ENCODE results near the gene NXT1.
"Not testable (repeated sequence)": the region's sequence is repeated elsewhere in the genome, so short reads cannot be mapped to it uniquely, and the experiment has no call there.

The NXT1 gene

GRCh38 chr20:23350196-23350903, at the start of gene NXT1:
TSS of gene NXT1 (plus strand) at chr20:23350791. CDS start at chr20:23354042, 3,251 bp downstream.
- DNase-seq = peak; percentile 94 to 99

GRCh38 chr20:23301436-23302050, 49.0 kb upstream of the NXT1 start:
- no peak for DNase-seq

- DNase-seq = no peak
These were observed 48.2 kb upstream of the NXT1 start for GRCh38 chr20:23302386-23302785.

- no peak for DNase-seq
These were observed 47.8 kb upstream of the NXT1 start for GRCh38 chr20:23302801-23303200.

GRCh38 chr20:23303325-23304102, 47.1 kb upstream of the NXT1 start:
- no peak for DNase-seq

GRCh38 chr20:23304616-23305015, 46.0 kb upstream of the NXT1 start:
- no peak for DNase-seq

GRCh38 chr20:23305098-23305497, 45.5 kb upstream of the NXT1 start:
- no peak for DNase-seq

GRCh38 chr20:23307393-23307792, 43.2 kb upstream of the NXT1 start:
- not testable (repeated sequence) for DNase-seq

- DNase-seq = no peak
These were observed 42.6 kb upstream of the NXT1 start for GRCh38 chr20:23308024-23308423.

- no peak for DNase-seq
These were observed 41.7 kb upstream of the NXT1 start for GRCh38 chr20:23308908-23309307.

- DNase-seq = no peak
These were observed 40.8 kb upstream of the NXT1 start for GRCh38 chr20:23309781-23310180.

GRCh38 chr20:23311947-23312506, 38.6 kb upstream of the NXT1 start:
- DNase-seq = no peak

GRCh38 chr20:23313271-23313670, 37.3 kb upstream of the NXT1 start:
- no peak for DNase-seq

GRCh38 chr20:23314699-23315098, 35.9 kb upstream of the NXT1 start:
- no peak for DNase-seq

GRCh38 chr20:23315099-23315498, 35.5 kb upstream of the NXT1 start:
- DNase-seq = no peak

- DNase-seq = no peak
These were observed 34.0 kb upstream of the NXT1 start for GRCh38 chr20:23316626-23317025.

- DNase-seq = no peak
These were observed 33.5 kb upstream of the NXT1 start for GRCh38 chr20:23317081-23317480.

GRCh38 chr20:23318347-23318746, 32.2 kb upstream of the NXT1 start:
- no peak for DNase-seq

GRCh38 chr20:23320317-23320716, 30.3 kb upstream of the NXT1 start:
- DNase-seq = no peak

GRCh38 chr20:23325107-23325506, 25.5 kb upstream of the NXT1 start:
- DNase-seq = no peak

GRCh38 chr20:23326774-23327173, 23.8 kb upstream of the NXT1 start:
- no peak for DNase-seq

- DNase-seq = no peak
These were observed 22.8 kb upstream of the NXT1 start for GRCh38 chr20:23327617-23328333.
